WTC11 (cell line): ENCODE results near the gene DPYSL5. TPM values are rescaled to one million over a fixed set of nuclear protein-coding genes. Genes with fewer than 3 reads are reported as not detected.

Source experiments
- ATAC-seq: fragments of 200-7000 bp; cut with Tn5 transposase; 2 replicates; pipeline ENCODE4 v1.10.0; 2021; ENCODE audit warnings: mild to moderate bottlenecking, moderate library complexity
- CTCF ChIA-PET: fragments of 300-600 bp; sonication (Branson Sonifier 250); formaldehyde crosslinking; loops from one replicate; lab custom pipeline; 2021; ENCODE audit warnings: antibody characterized with exemption; lab: Charles Lee
- POLR2A ChIA-PET: fragments of 350-600 bp; sonication (Branson Sonifier 250); formaldehyde crosslinking; loops from one replicate; lab custom pipeline; 2021; ENCODE audit warnings: antibody characterized with exemption; lab: Charles Lee
- DNase-seq: peaks from one replicate; pipeline ENCODE4 v3.0.0; 2021; ENCODE audit warnings: low spot score
- H3K27ac Mint-ChIP-seq: 2 replicates; pipeline ENCODE4 v1.8.0; 2021; ENCODE audit warnings: mixed read lengths
- H3K27me3 Mint-ChIP-seq: 2 replicates; pipeline ENCODE4 v1.8.0; 2021; ENCODE audit warnings: low read depth, mild to moderate bottlenecking, moderate library complexity, mixed read lengths
- H3K36me3 Mint-ChIP-seq: 2 replicates; pipeline ENCODE4 v1.8.0; 2021; ENCODE audit warnings: mixed read lengths
- H3K4me1 Mint-ChIP-seq: 2 replicates; pipeline ENCODE4 v1.8.0; 2022; ENCODE audit warnings: mixed read lengths
- H3K4me3 Mint-ChIP-seq: 2 replicates; pipeline ENCODE4 v1.8.0; 2021; ENCODE audit warnings: mild to moderate bottlenecking, moderate library complexity, mixed read lengths
- H3K9me3 Mint-ChIP-seq: 2 replicates; pipeline ENCODE4 v1.8.0; 2021; ENCODE audit warnings: mixed read lengths
- ATF3 ChIP-seq: sonication (generic); formaldehyde crosslinking; conservative IDR thresholded peaks from 2 replicates; pipeline ENCODE4 v1.8.1; 2022; ENCODE audit warnings: mild to moderate bottlenecking, missing genetic modification reagents
- CREB1 ChIP-seq: sonication (generic); formaldehyde crosslinking; IDR thresholded peaks from 2 replicates; pipeline ENCODE4 v1.8.0; 2023; ENCODE audit warnings: mild to moderate bottlenecking, missing genetic modification reagents
- GABPB1 ChIP-seq: sonication (generic); formaldehyde crosslinking; IDR thresholded peaks from 2 replicates; pipeline ENCODE4 v1.8.1; 2023; ENCODE audit warnings: mild to moderate bottlenecking, missing genetic modification reagents
- GTF2I ChIP-seq: fragments of 250-450 bp; sonication (Bioruptor Pico); conservative IDR thresholded peaks from 2 replicates; pipeline ENCODE4 v1.4.0; 2021; ENCODE audit warnings: mild to moderate bottlenecking
- HMGXB4 ChIP-seq: sonication (generic); formaldehyde crosslinking; IDR thresholded peaks from 2 replicates; pipeline ENCODE4 v1.8.1; 2023; ENCODE audit warnings: mild to moderate bottlenecking, moderate library complexity, missing genetic modification reagents
- MLX ChIP-seq: sonication (generic); formaldehyde crosslinking; IDR thresholded peaks from 2 replicates; pipeline ENCODE4 v1.8.1; 2023; ENCODE audit warnings: mild to moderate bottlenecking, missing genetic modification reagents, moderate library complexity
- NFE2L1 ChIP-seq: sonication (generic); formaldehyde crosslinking; IDR thresholded peaks from 2 replicates; pipeline ENCODE4 v1.8.1; 2023; ENCODE audit warnings: missing genetic modification reagents
- RORB ChIP-seq: fragments of 250-450 bp; sonication (Bioruptor Pico); IDR thresholded peaks from 2 replicates; pipeline ENCODE4 v1.9.0; 2021; ENCODE audit warnings: mild to moderate bottlenecking
- TEAD1 ChIP-seq: sonication (generic); formaldehyde crosslinking; IDR thresholded peaks from 2 replicates; pipeline ENCODE4 v1.8.0; 2022; ENCODE audit warnings: mild to moderate bottlenecking, missing genetic modification reagents
- TP53 ChIP-seq: sonication (generic); formaldehyde crosslinking; IDR thresholded peaks from 2 replicates; pipeline ENCODE4 v1.8.1; 2023; ENCODE audit warnings: mild to moderate bottlenecking, missing genetic modification reagents
- ZNF232 ChIP-seq: sonication (generic); formaldehyde crosslinking; IDR thresholded peaks from 2 replicates; pipeline ENCODE4 v1.8.0; 2022; ENCODE audit warnings: mild to moderate bottlenecking, missing genetic modification reagents
- ZNF317 ChIP-seq: sonication (generic); formaldehyde crosslinking; IDR thresholded peaks from 2 replicates; pipeline ENCODE4 v1.8.1; 2023; ENCODE audit warnings: low read depth, mild to moderate bottlenecking, moderate library complexity, missing genetic modification reagents, borderline replicate concordance
- total RNA-seq: library from RNA; stranded (reverse); gene quantifications from 3 replicates; pipeline ENCODE4 v1.2.3, GENCODE V29; 2021
- TF ChIP-seq, protein P1 (sequence below): sonication (generic); formaldehyde crosslinking; IDR thresholded peaks from 2 replicates; pipeline ENCODE4 v1.8.1; 2023; ENCODE audit warnings: mild to moderate bottlenecking, missing genetic modification reagents, moderate library complexity
- TF ChIP-seq, protein P2 (sequence below): sonication (generic); formaldehyde crosslinking; IDR thresholded peaks from 2 replicates; pipeline ENCODE4 v1.8.0; 2022; ENCODE audit warnings: mild to moderate bottlenecking, missing genetic modification reagents
- TF ChIP-seq, protein P3 (sequence below): sonication (generic); formaldehyde crosslinking; IDR thresholded peaks from 2 replicates; pipeline ENCODE4 v1.8.1; 2022; ENCODE audit warnings: low read depth, mild to moderate bottlenecking, moderate library complexity, missing genetic modification reagents, borderline replicate concordance

DPYSL5 gene
- total RNA-seq, 1 experiment from 2014 or later: 12.1 TPM

- Mint-ChIP-seq H3K4me1 (no peaks in the 10 kb centered on the region), H3K9me3 (no peaks in the 10 kb centered on the region), H3K27me3 (no peaks in the 10 kb centered on the region; the same call in 1 of the 2 replicates), H3K27ac (peak overlapping the region; percentile 56; the same call in 1 of the 2 replicates), H3K36me3 (peaks cover 26% of the 10 kb centered on the region), H3K4me3 (no peak overlapping the region)
- TF ChIP-seq, protein P1, sequence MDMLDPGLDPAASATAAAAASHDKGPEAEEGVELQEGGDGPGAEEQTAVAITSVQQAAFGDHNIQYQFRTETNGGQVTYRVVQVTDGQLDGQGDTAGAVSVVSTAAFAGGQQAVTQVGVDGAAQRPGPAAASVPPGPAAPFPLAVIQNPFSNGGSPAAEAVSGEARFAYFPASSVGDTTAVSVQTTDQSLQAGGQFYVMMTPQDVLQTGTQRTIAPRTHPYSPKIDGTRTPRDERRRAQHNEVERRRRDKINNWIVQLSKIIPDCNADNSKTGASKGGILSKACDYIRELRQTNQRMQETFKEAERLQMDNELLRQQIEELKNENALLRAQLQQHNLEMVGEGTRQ (CRISPR knock-in tag): no peak
- no peak for TF ChIP-seq TEAD1
- no peak for TF ChIP-seq ZNF232
- no peak for TF ChIP-seq ZNF317
- no peak for TF ChIP-seq MLX (CRISPR knock-in tag)
- TF ChIP-seq, protein P2, sequence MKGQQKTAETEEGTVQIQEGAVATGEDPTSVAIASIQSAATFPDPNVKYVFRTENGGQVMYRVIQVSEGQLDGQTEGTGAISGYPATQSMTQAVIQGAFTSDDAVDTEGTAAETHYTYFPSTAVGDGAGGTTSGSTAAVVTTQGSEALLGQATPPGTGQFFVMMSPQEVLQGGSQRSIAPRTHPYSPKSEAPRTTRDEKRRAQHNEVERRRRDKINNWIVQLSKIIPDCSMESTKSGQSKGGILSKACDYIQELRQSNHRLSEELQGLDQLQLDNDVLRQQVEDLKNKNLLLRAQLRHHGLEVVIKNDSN (CRISPR knock-in tag): no peak
- ATAC-seq (no peak), DNase-seq (no peak)
- ChIA-PET POLR2A (interaction anchor here (0.6 kb wide), 1 partner anchor 40 kb away, joined by 5 read pairs; no protein-coding TSS in a partner anchor), CTCF (no interaction called here)
Measured at GRCh38 chr2:26801328-26801727, 46.6 kb upstream of the DPYSL5 start.

- TF ChIP-seq GABPB1 (CRISPR knock-in tag) (no peak), ZNF317 (no peak), NFE2L1 (CRISPR knock-in tag) (no peak), HMGXB4 (CRISPR knock-in tag) (no peak), GTF2I (CRISPR knock-in tag) (no peak), TP53 (CRISPR knock-in tag) (no peak)
- ATAC-seq: no peak
- Mint-ChIP-seq H3K27me3 (no peaks in the 10 kb centered on the region; the same call in 1 of the 2 replicates), H3K9me3 (no peaks in the 10 kb centered on the region), H3K4me1 (no peaks in the 10 kb centered on the region), H3K27ac (peak overlapping the region; percentile 56), H3K4me3 (no peak overlapping the region), H3K36me3 (peaks cover 21% of the 10 kb centered on the region)
- POLR2A ChIA-PET: interaction anchor here (0.6 kb wide), 1 partner anchor 39 kb away, joined by 5 read pairs; no protein-coding TSS in a partner anchor
- CTCF ChIA-PET: no interaction called here
- no peak for DNase-seq
Measured at GRCh38 chr2:26801796-26802195, 46.1 kb upstream of the DPYSL5 start.

DNA sequence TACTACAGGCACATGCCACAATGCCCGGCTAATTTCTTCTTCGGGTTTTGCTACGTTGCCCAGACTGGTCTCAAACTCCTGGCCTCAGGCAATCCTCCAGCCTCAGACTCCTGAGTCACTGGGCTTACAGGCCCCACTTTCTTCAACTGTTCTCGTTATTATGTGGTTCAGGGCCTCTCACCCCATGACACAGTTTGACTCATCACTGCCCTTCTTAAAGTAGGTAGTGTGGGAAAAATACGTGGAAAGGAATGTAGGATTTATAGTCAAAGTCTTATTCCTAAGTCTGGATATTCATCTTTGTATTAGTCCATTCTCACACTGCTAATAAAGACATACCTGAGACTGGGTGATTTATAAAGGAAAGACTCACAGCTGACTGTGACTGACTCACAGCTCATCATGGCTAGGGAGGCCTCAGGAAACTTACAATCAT lies 42.7 kb upstream of the DPYSL5 start:
- no peak for ATAC-seq
- no peak overlapping the region for H3K27ac Mint-ChIP-seq
- CTCF ChIA-PET: no interaction called here
- H3K4me1 Mint-ChIP-seq: no peaks in the 10 kb centered on the region
- no peaks in the 10 kb centered on the region for H3K9me3 Mint-ChIP-seq
- TF ChIP-seq, protein P3, sequence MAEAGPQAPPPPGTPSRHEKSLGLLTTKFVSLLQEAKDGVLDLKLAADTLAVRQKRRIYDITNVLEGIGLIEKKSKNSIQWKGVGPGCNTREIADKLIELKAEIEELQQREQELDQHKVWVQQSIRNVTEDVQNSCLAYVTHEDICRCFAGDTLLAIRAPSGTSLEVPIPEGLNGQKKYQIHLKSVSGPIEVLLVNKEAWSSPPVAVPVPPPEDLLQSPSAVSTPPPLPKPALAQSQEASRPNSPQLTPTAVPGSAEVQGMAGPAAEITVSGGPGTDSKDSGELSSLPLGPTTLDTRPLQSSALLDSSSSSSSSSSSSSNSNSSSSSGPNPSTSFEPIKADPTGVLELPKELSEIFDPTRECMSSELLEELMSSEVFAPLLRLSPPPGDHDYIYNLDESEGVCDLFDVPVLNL: no peak
- no peak for TF ChIP-seq CREB1 (CRISPR knock-in tag)
- no peak for TF ChIP-seq RORB (CRISPR knock-in tag)
- no peak for TF ChIP-seq ATF3 (CRISPR knock-in tag)
- 0 out of 2 replicates have a peak, but pooled peaks cover 5% of the 10 kb centered on the region for H3K36me3 Mint-ChIP-seq
- H3K27me3 Mint-ChIP-seq: no peaks in the 10 kb centered on the region; the same call in 1 of the 2 replicates
- POLR2A ChIA-PET: no interaction called here
- no peak for DNase-seq
- H3K4me3 Mint-ChIP-seq: no peak overlapping the region
